GM18951 (cell line): ENCODE measurements around the gene DPYSL5.
"Not testable (repeated sequence)": the region's sequence is repeated elsewhere in the genome, so short reads cannot be mapped to it uniquely, and the experiment has no call there.

ENCODE experiments used
- POLR2A ChIP-seq: IDR thresholded peaks from 4 replicates; pipeline ENCODE4 v1.6.1; 2011; ENCODE audit warnings: mild to moderate bottlenecking; ENCODE audit not compliant: insufficient read length, insufficient read depth; ENCODE audit errors: extremely low read depth
- in situ Hi-C: fragments of 300-500 bp; cut with MboI; formaldehyde crosslinking; loops from one replicate; pipeline ENCODE4 v1.12.0; 2022; ENCODE audit warnings: low sequenced_read_pairs, mixed read lengths, inconsistent platforms; ENCODE audit not compliant: unreplicated experiment

DPYSL5 gene

DNA sequence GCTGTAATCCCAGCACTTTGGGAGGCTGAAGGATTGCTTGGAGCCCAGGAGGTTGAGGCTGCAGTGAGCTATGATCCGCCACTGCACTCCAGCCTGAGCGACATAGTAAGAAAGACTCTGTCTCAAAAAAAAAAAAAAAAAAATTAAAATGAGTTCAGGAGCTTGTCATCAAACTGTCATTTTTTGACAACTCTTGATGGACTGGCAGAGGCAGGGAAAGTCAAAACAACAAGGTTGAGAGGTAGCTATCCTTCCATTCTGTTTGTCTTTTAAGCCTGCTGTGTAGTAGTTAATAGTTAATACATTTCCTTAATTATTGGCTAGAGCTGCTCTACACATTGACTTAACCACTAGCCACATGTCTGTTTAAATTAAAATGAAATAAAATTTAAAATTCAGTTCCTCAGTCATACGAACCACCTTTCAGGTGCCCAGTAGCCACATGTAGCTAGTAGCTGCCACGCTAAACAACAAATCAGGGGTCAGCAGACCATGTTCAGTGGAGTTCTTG lies 22.7 kb downstream of the DPYSL5 start:
- TF ChIP-seq POLR2A: no peak
- in situ Hi-C loops: no loop called here

DNA sequence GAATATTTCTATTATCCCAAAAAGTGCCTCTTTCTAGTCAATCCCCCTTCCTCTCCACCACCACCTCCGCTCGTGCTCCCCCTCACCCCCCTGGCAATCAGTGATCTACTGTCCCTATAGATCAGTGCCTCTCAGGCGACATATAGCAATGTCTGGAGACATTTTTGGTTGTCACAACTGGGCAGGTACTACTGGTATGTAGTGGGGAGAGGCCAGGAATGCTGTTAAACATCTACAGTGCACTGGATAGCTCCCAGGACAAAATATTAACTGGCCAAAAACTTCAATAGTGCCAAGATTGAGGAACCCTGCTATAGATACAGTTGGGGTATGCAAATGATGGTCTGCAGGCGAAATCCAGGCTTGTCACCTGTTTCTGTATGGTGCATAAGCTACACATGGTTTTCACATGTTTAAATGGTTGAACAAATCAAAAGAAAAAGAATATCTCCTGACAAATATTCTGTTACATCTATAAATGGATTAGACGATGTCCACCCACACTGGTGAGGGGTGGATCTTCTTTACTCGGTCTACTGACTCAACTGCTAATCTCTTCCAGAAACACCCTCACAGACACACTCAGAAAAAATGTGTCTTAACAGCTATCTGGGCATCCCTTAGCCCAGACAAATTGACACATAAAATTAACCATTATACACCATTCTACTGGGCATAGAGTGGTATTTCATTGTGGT lies 25.5 kb downstream of the DPYSL5 start:
- TF ChIP-seq POLR2A: no peak
- in situ Hi-C loops: no loop called here

DNA sequence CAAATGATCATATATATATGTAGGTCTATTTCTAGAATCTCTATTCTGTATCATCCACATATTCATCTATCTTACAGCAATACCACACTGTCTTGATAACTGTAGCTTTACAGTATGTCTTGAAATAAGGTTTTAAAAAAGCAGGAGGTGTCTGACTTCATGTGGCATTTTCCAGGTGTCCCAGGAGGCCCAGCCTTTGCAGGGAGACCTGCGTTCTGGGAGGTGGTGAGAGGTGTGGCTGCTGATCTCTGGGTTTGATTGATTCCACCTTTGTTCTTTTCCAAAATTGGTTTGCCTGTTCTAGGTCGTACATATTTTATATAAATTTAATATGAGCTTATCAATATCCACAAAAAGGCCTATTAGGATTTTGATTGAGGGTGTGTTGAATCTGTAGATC lies 26.6 kb downstream of the DPYSL5 start:
- no peak for TF ChIP-seq POLR2A
- in situ Hi-C loops: no loop called here

DNA sequence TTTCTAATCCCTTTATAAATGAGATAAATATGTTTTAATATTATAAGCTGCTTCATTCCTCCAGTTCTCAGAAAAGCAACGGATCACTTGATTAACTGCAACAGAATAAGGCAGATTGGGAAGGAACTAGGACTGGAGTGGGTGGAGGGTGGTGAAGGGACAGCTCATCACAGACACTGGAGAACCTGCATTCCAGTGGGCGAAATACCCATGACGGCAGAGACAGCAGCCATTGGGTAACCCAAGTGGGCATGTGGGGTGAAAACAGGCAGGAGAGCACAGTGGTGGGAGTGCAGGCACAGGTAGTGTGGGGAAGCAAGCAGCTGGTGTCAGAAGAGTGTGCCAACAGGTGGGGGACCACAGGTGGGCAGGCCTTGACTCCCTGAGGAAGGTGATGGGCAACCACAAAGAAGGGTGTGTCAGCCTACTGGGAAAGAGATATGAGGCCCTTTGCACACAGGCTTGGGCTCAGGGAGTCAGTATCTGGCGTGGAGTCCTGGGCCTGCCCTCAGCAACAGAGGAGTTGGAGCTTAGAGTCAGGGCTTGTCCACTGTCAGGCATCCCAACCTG lies 27.2 kb downstream of the DPYSL5 start:
- in situ Hi-C loops: no loop called here

DNA sequence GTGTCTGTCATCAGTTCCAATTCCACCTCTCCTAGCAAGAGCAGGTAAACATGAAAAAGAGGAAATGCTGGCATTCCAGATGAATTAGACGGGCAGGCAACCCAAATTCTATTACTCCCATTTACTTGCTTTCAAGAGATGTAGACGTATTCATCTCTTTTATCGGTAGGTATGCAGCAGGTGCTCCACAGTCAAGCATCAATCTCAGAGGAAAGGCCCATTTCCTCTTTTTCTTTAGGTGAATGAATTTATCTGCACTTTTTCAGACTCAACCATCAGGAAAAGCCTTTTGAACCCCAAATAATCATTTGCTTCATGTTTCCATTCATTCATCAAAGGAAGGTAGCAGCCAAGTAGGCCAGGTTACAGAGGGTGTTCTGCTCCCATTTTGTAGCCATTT lies 27.9 kb downstream of the DPYSL5 start:
- TF ChIP-seq POLR2A: no peak
- in situ Hi-C loops: no loop called here

More for the DNA sequence above, 27.2 kb downstream of the DPYSL5 start:
- TF ChIP-seq POLR2A: no peak

DNA sequence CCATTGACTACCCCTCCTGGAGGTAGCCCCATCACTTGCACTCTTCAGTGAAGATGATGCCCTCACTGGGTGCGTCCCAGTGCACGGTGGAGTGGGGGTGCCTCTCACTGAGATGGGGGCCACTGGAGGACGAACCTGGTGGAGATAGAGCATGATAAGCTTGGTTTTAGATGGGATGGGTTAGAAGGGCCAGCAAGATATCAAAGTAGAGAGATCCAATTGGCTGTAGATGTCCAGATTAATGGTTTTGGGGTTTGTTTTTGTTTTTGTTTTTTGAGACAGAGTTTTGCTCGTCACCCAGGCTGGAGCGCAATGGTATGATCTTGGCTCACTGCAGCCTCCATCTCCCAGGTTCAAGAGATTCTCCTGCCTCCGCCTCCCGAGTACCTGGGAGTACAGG lies 28.3 kb downstream of the DPYSL5 start:
- in situ Hi-C loops: no loop called here
- no peak for TF ChIP-seq POLR2A

DNA sequence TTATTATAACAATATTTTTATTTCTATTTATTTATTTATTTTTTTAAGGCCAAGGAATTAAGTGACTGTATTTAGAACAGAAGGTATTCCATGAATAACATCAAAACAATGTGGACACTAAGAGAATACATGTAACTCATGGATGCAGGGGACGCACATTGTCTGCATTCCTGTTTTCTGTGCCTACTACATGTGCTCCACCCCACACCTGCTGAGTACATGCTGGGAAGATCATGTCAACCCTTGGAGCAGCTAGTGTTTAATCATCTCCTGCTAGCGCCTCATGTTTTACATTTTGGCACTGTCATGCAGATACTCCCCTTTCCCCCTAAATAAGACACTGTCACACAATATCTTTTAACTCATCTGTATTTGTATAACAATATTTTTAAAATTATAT lies 29.3 kb downstream of the DPYSL5 start:
- in situ Hi-C loops: no loop called here
- TF ChIP-seq POLR2A: no peak

DNA sequence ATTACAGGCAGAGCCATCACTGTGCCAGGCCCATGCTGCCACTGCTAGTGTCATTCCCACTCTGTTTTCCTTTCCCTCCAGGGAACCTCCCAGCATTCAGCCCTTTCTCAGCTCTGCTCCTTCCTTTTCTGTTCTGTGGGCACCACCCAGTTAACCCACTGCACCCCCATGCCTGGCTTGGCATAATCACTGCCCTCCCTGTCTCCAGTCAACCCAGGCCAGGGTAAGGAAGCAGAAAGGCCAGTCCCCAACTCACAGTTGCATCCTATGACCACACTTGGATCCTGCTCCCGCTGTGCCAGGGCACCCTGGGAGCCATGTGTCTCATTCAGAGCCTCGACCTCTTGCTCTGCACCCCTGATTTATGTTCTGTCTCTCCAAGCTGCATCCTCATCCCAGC lies 32.2 kb downstream of the DPYSL5 start:
- TF ChIP-seq POLR2A: no peak
- in situ Hi-C loops: no loop called here

DNA sequence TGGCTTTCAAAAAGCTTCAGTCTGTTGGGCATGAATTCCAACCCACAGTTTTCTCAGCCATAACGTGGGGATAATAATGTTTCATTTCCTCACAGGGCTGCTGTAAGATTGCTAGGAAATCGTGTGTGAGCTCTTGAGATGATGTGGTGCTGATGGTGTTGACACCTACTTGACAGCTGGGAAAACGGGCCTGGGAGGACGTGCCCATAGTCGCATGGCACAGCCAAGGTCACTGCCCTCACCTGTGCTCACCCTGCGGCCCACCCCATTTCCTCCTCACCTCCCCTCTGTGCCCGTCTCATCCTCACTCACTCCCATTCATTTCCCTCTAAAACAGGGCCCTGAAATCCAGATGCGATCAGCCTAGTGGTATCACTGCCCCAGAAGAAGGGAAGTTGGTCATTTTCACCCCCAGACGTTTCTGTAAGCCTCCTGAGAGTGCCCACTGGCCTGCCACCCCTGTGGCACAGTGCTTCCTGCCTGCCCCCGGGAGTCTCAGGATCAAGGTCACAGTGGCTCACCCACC lies 33.0 kb downstream of the DPYSL5 start:
- no peak for TF ChIP-seq POLR2A
- in situ Hi-C loops: no loop called here

DNA sequence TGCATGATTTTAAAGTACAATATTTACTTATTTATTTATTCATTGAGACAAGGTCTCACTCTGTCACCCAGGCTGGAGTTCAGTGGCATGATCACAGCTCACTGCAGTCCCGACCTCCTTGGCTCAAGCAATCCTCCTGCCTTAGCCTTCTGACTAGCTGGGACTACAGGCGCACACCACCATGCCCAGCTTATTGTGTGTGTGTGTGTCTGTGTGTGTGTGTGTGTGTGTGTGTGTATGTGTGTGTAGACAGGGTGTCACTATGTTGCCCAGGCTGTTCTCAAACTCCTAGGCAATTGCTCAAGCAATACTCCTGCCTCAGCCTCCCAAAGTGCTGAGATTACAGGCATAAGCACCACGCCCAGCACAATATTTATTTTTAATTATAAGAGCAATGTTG lies 34.3 kb downstream of the DPYSL5 start:
- in situ Hi-C loops: not testable (repeated sequence)

DNA sequence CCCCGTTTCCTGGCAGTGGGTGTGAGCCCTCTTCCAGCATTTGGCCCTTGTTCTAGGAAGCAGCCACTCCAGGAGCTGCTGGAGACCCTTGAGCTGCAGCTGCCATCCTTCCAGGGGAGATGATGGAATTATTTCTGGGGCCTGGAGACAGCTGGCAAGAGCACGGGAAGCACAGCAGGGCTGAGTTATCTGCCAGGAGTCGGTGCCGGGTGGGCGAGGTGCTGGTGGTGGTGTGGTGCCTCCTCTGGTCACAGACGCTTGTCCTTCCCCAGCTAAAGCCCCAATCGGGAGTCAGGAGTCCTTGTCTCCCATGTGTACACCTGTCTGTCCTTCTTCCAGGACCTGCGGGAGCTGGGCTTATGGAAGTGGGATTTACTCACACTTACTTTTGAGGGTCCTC lies 36.0 kb downstream of the DPYSL5 start:
- in situ Hi-C loops: no loop called here
- TF ChIP-seq POLR2A: no peak

DNA sequence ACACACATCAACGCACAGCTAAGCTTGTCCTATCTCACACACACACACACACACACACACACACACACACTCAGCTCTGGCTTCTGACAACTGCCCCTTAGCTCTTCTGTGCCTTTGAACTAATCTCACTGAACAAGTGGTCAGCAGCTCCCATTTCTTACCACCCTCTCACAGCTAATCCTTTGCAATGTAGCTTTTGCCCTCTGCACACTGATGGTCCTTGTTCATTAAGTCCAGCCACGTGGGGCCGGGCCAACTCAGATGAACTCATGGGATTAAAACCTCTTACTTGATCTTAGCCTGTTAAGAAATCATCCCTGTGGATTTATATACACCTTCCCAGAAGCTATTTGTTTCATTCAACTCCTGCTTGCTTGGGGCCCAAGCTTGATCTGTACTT lies 36.6 kb downstream of the DPYSL5 start:
- TF ChIP-seq POLR2A: no peak
- in situ Hi-C loops: no loop called here

DNA sequence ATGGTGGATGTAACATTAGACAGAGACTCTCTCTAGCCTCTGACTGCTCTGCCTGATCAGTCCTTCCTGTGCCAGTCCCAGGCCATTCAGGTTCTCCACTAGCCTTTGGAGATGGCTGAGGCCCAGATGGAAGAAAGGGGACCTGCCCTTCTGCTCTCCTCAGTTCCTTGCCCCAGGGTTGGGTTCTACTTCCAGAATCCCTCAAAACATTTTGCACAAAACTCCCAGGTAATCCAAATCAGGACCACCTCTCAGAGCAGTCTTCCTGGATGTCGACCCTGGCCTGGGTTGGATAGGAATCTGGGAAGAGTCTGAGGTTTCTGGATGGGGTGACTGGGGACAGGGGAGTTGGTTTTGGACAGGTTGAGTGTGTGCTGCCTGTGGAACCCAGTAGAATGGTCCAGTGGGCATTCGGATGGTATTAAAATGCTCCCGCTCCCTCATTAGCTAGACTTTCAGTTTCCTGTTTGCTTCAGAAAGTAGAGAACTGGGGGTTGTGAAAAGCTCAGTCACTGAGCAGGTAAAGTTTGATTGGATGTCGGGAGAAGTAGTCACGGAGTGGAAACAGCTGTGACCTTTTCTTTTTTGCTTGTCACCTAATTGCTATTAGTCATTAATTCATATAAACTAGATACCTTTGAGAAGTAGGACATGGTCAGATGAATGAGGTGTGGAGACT lies 37.9 kb downstream of the DPYSL5 start:
- in situ Hi-C loops: no loop called here
- TF ChIP-seq POLR2A: no peak

DNA sequence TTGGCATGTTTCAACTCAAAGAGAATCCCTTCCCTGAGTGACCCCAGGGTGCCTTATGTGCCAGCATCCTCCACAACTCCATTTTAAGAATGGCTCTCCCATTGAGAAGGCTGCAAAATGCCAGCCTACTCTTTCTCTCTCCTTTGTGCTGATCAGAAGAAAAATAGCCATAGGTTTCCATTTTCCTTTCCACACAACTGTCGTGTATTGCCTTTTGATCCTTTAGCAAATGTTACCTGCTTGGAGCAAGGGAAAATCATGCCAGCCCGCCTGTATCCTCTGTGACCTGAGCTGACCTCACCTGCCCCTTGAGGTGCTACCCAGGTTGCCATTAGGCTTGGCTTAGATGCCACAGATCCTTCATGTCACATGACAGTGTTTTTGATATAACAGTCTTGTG lies 38.8 kb downstream of the DPYSL5 start:
- in situ Hi-C loops: no loop called here
- TF ChIP-seq POLR2A: no peak
